ENCODE measurements around the gene DNAH17.

The DNAH17 gene

DNA sequence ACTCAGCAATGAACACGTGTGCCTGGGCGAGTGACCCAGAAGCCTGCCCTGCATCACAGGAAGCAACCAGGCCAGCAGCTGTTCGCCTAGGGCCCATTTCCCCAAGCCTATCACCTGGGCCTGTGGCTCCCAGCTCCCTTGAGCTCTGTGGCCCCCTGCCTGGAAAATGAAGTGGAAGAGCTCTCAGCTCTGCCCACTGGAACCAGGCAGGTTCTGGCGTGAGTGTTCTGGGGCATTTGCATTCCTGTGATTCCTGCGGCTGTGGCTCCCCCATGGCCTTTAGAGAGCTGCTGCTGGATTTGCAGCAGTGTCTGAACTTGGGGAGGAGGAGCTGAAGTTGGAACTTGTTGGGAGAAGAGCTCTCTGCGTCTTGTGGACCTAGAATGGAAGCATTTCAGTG is 175.9 kb downstream of the DNAH17 start:
- peaks cover 100% of the 10 kb centered on the region for H3K36me3 Mint-ChIP-seq (ENCODE audit: low read depth)
- intact Hi-C loops (cut with micrococcal nuclease): no loop called here
- H3K9me3 Mint-ChIP-seq: no peaks in the 10 kb centered on the region
- H3K27ac Mint-ChIP-seq: peak overlapping the region; percentile 56
- H3K4me1 Mint-ChIP-seq (ENCODE audit: low read depth): peaks cover 35% of the 10 kb centered on the region
- no peaks in the 10 kb centered on the region for H3K27me3 Mint-ChIP-seq
- no peak overlapping the region for H3K4me3 Mint-ChIP-seq

DNA sequence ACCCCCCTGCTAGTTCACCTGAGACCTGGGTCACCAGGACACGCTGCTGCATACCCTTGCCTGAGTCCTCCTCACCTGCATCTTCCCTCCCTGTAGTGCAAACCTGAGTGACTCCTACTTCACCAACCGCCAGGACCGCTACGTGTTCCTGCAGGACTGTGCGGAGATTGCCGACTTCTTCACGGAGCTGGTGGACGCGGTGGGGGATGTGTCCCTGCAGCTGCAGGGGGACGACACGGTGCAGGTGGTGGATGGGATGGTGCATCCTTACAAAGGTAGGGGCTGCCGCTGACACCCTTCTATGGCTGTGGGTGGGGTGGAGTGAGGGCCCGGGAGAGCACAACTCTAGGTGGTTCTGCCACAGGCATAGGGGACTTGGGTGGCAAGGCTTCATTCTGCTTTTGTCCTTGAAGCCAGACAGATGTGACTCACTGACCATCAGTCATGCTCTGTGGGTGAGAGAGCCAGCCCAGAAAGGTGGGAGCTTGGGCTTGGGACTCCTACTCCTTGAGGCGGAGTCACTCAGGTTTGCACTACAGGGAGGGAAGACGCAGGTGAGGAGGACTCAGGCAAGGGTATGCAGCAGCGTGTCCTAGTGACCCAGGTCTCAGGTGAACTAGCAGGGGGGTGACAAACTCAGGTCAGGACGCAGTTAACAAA is 176.5 kb downstream of the DNAH17 start:
- H3K9me3 Mint-ChIP-seq: no peaks in the 10 kb centered on the region
- H3K36me3 Mint-ChIP-seq (ENCODE audit: low read depth): peaks cover 100% of the 10 kb centered on the region
- no peak overlapping the region for H3K27ac Mint-ChIP-seq
- H3K27me3 Mint-ChIP-seq: no peaks in the 10 kb centered on the region
- intact Hi-C loops (cut with micrococcal nuclease): no loop called here
- H3K4me3 Mint-ChIP-seq: no peak overlapping the region
- peaks cover 30% of the 10 kb centered on the region for H3K4me1 Mint-ChIP-seq (ENCODE audit: low read depth)

DNA sequence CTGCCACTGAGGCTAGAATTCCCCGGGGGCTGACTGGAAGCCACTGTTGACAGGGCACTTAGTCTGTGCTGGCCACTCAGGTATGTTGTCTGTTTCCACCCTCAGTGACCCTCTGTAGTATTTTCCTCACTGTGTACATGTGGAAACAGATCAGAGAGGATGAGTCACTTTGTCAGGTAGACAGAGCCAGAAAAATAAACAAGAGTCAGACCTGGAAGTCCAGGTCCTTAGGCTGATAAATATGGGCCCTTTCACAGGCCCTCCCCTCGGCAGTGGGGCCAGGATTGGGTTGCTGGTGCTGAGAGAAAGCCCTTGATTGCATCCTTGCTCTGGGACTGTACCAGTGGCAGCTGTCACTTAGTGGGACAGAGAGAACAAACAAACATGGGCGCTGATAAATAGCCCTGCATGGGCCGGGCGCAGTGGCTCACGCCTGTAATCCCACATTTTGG is 177.5 kb downstream of the DNAH17 start:
- H3K27ac Mint-ChIP-seq: no peak overlapping the region
- no peaks in the 10 kb centered on the region for H3K9me3 Mint-ChIP-seq
- peaks cover 100% of the 10 kb centered on the region for H3K36me3 Mint-ChIP-seq (ENCODE audit: low read depth)
- peaks cover 26% of the 10 kb centered on the region for H3K4me1 Mint-ChIP-seq (ENCODE audit: low read depth)
- H3K27me3 Mint-ChIP-seq: no peaks in the 10 kb centered on the region
- no peak overlapping the region for H3K4me3 Mint-ChIP-seq
- intact Hi-C loops (cut with micrococcal nuclease): no loop called here

DNA sequence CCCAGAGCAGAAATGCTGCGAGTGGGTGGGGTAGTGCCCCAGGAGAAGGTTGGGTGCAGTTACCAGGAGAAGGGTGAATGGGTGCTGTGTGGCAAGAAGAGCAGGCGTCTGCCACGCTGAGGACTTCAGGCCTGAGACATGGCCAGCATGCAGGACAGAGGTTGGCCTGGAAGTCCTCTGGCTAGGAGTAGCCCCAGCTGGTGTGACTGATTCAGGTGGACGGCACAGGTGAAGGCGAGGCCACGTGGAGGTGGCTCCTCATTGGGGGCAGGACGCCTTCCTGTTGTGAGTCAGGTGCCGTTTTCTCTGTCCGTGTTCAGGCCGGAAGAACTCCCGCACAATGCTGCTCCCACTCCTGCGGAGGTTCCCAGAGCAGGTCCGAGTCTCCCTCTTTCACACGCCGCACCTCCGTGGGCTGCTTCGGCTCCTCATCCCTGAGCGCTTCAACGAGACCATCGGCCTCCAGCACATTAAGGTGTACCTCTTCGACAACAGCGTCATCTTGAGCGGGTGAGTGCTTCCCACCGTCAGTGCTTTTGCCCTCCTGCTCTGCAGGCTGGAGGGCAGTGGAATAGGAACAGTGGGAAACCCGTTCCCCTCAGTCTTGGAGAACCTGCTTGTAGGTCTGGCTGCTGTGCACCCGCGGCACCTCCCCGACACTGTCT is 178.0 kb downstream of the DNAH17 start:
- H3K4me3 Mint-ChIP-seq: no peak overlapping the region
- H3K36me3 Mint-ChIP-seq (ENCODE audit: low read depth): peaks cover 100% of the 10 kb centered on the region
- peaks cover 26% of the 10 kb centered on the region for H3K4me1 Mint-ChIP-seq (ENCODE audit: low read depth)
- intact Hi-C loops (cut with micrococcal nuclease): no loop called here
- no peaks in the 10 kb centered on the region for H3K9me3 Mint-ChIP-seq
- no peaks in the 10 kb centered on the region for H3K27me3 Mint-ChIP-seq
- no peak overlapping the region for H3K27ac Mint-ChIP-seq

DNA sequence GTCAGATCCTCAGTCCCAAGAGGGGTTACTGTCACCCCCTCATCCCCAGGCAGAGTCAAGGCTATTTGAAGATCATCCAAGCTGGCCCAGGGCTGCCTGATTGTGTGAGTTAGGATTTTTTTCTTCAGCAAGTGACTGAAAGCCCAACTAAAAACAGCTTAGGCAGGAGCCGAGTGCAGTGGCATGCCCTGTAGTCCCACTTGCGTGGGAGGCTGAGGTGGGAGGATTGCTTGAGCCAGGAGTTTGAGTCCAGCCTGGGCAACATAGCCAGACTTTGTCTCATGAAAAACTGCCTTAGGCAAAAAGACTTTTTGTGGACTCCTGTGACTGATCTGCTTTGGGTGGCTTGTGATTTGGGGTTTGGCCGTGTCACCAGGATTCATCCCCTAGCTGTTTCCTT is 178.8 kb downstream of the DNAH17 start:
- Mint-ChIP-seq H3K27ac (no peak overlapping the region), H3K9me3 (no peaks in the 10 kb centered on the region), H3K36me3 (ENCODE audit: low read depth) (peaks cover 100% of the 10 kb centered on the region), H3K4me1 (ENCODE audit: low read depth) (peaks cover 29% of the 10 kb centered on the region), H3K4me3 (no peak overlapping the region), H3K27me3 (no peaks in the 10 kb centered on the region)
- intact Hi-C loops (cut with micrococcal nuclease): no loop called here

DNA sequence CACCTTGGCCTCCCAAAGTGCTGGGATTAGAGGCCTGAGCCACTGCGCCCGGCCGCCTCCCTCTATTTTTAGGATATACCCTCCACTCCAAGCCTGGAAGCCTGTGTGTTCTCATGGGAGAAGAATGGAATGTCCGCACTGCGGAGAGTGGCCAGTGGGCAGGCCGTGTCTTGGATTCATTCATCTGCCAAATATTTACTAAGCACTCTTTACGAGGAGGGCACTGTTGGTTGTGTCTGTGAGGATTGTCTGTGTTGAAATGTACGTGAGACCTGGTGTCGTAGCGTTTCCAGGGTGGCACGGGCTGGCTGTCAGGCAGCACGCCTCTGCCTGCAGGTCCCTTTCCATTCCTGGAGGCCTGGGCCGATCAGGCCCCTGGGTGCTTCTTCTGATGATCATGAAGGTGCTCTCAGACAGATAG is 179.5 kb downstream of the DNAH17 start:
- Mint-ChIP-seq H3K27ac (no peak overlapping the region), H3K4me1 (ENCODE audit: low read depth) (peaks cover 30% of the 10 kb centered on the region), H3K9me3 (no peaks in the 10 kb centered on the region), H3K4me3 (no peak overlapping the region), H3K36me3 (ENCODE audit: low read depth) (peaks cover 100% of the 10 kb centered on the region), H3K27me3 (no peaks in the 10 kb centered on the region)
- intact Hi-C loops (cut with micrococcal nuclease): no loop called here

DNA sequence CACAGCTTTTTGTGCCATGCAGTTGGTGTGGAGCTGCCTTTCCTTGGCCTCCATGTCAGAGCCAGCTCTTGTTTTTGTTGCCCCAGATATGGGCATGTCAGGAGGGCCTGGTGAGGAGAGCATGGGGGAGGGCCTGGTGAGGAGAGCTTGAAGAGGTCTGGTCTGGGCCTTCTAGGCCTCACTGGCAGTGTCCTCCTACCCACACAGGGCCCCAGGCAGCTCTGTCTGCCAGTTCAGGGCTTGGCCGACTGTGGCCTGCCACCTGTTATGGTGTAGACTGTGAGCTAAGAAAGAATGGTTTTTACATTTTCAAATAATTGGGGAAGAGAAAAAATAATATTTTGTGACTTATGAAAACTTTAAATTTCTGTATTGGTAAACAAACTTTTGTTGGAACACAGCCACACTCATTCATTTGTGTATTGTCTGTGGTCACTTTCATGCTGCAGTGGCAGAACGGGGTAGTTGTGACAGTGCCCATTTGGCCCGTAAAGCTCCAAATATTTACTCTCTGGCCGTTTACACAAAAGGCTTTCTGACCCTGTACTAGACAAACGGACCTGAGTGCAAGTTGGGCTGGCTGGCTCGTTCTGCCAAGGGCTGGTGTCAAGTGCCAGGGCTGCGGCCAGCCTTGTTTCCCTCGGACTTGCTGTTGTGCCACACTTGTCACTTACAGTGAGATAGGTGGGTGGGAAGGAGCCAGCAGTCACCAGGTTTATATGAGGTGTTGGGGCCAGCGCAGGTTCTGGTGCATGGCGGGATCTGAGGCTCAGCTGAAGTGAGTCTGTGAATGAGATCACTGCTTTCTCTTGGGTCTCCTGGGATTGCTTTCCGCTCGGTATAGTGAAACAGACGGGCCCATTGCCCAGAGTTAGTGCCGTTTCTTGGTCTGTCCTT is 180.5 kb downstream of the DNAH17 start:
- H3K4me3 Mint-ChIP-seq: no peak overlapping the region
- no peak overlapping the region for H3K27ac Mint-ChIP-seq
- no peaks in the 10 kb centered on the region for H3K27me3 Mint-ChIP-seq
- no peaks in the 10 kb centered on the region for H3K9me3 Mint-ChIP-seq
- peaks cover 96% of the 10 kb centered on the region for H3K36me3 Mint-ChIP-seq (ENCODE audit: low read depth)
- intact Hi-C loops (cut with micrococcal nuclease): no loop called here
- H3K4me1 Mint-ChIP-seq (ENCODE audit: low read depth): peaks cover 20% of the 10 kb centered on the region

DNA sequence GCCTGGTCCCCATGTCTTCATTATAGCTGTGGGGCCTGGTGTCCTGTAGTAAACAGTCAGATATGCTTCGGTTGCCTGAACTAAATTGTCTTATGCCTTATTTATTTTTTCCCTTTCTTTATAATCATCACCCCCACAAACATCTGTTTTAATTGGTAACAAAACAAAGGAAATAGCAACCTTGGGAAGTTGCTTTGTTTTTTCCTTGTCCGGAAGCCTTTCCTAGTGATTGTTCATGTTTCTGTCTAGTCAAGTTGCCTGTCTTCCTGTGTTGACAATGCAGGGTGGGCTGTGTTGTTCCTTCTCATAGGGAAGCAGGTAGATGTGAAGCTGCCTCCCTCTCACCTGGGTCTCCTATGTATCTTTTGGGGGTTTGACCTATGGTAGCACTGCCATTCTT is 182.0 kb downstream of the DNAH17 start:
- no peaks in the 10 kb centered on the region for H3K27me3 Mint-ChIP-seq
- H3K9me3 Mint-ChIP-seq: no peaks in the 10 kb centered on the region
- intact Hi-C loops (cut with micrococcal nuclease): no loop called here
- H3K4me1 Mint-ChIP-seq (ENCODE audit: low read depth): peaks cover 19% of the 10 kb centered on the region
- no peak overlapping the region for H3K27ac Mint-ChIP-seq
- H3K36me3 Mint-ChIP-seq (ENCODE audit: low read depth): peaks cover 94% of the 10 kb centered on the region
- no peak overlapping the region for H3K4me3 Mint-ChIP-seq

DNA sequence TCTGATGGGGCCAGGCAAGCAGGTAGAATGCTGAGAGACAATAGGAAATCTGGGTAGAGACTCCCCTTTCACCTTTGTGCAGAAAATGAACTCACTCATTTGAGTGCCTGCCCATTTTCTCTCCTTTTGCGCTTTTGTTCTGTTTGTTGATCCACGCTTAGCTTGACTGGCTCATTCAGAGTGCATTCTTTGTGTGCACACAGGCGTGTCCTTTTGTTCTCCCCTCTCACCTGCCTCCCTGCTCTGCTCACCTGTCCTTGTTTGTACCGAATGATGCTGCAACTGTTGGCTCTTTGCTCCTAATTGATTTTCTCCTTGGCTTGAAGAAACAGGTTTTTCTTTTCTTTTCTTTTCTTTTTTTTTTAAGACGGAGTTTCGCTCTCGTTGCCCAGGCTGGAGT is 183.0 kb downstream of the DNAH17 start:
- intact Hi-C loops (cut with micrococcal nuclease): no loop called here
- Mint-ChIP-seq H3K4me3 (no peak overlapping the region), H3K27ac (no peak overlapping the region), H3K9me3 (no peaks in the 10 kb centered on the region), H3K4me1 (ENCODE audit: low read depth) (peaks cover 27% of the 10 kb centered on the region), H3K27me3 (no peaks in the 10 kb centered on the region), H3K36me3 (ENCODE audit: low read depth) (peaks cover 89% of the 10 kb centered on the region)

DNA sequence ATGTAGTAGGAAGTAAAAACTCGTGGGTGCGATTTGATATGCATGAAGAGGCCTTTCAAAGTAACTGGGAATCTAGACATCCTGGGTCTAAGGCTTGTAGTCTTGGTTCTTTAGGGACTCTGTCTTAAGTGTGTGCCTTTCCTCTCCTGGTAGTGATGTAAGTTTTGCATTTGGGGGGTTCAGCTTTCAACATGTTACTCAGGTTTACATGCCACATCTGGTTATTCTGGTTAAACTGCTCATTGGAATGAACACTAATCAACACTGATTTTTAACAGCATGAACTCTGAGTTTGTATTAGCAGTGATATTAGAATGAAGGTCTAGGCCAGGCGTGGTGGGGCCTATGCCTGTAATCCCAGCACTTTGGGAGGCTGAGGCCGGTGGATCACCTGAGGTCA is 183.6 kb downstream of the DNAH17 start:
- Mint-ChIP-seq H3K4me1 (ENCODE audit: low read depth) (peaks cover 34% of the 10 kb centered on the region), H3K4me3 (no peak overlapping the region), H3K27me3 (no peaks in the 10 kb centered on the region), H3K27ac (no peak overlapping the region), H3K9me3 (no peaks in the 10 kb centered on the region), H3K36me3 (ENCODE audit: low read depth) (peaks cover 82% of the 10 kb centered on the region)
- intact Hi-C loops (cut with micrococcal nuclease): no loop called here

DNA sequence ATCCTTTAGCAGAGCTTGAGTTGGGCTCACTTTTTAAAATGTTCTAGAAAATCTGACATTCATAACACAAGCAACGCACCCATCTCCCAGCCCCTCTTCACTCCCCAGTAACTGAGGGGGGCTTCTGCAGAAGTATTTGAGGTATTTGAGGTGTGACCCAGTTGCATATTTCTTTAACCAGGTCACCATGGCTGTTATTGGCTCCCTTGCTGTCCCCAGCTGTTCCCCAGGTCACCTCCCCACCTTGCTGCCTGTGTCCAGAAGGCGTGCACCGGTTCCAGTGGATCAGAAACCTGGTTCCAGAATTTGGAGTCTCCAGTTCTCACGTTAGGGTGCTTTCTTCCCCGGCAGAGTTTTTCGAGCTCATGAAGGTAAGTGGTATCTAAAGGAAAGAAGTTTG is 184.9 kb downstream of the DNAH17 start:
- no peaks in the 10 kb centered on the region for H3K9me3 Mint-ChIP-seq
- intact Hi-C loops (cut with micrococcal nuclease): no loop called here
- H3K27me3 Mint-ChIP-seq: no peaks in the 10 kb centered on the region
- H3K36me3 Mint-ChIP-seq (ENCODE audit: low read depth): peaks cover 69% of the 10 kb centered on the region
- H3K27ac Mint-ChIP-seq: no peak overlapping the region
- H3K4me3 Mint-ChIP-seq: no peak overlapping the region
- H3K4me1 Mint-ChIP-seq (ENCODE audit: low read depth): peaks cover 45% of the 10 kb centered on the region

DNA sequence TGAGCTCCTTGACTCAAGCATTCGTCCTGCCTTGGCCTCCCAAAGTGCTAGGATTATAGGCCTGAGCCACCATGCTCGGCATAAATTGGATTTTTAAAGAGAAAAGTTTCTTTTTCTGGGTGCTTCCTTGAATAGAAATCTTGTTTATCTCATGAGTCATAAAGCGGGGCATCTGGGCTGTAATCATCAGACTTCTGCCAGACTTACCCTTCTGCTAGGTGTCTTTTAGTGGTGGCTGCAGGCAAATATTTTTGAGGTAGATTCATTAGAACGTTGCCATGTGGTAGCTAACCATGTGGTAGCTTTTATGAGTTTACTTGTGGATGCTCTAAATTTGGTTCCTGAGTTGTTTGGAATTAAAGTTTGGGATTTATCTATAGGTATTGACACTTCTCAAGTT is 185.4 kb downstream of the DNAH17 start:
- peaks cover 67% of the 10 kb centered on the region for H3K36me3 Mint-ChIP-seq (ENCODE audit: low read depth)
- no peaks in the 10 kb centered on the region for H3K27me3 Mint-ChIP-seq
- no peak overlapping the region for H3K4me3 Mint-ChIP-seq
- intact Hi-C loops (cut with micrococcal nuclease): no loop called here
- peak overlapping the region; percentile 88 for H3K27ac Mint-ChIP-seq
- H3K9me3 Mint-ChIP-seq: no peaks in the 10 kb centered on the region
- peaks cover 48% of the 10 kb centered on the region for H3K4me1 Mint-ChIP-seq (ENCODE audit: low read depth)

DNA sequence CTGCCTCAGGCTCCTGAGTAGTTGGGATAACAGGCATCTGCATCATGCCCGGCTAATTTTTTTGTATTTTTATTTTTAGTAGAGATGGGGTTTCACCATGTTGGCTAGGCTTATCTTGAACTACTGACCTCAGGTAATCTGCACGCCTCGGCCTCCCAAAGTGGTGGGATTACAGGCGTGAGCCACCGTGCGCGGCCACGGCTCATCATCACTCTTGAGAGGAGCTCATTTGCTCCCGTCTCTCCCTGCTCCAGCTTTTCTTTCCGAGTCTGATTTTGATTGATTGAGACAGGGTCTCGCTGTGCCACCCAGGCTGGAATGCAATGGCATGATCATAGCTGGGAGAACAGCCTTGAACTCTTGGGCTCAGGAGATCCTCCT is 186.2 kb downstream of the DNAH17 start:
- Mint-ChIP-seq H3K27ac (peak overlapping the region; percentile 88), H3K4me3 (no peak overlapping the region), H3K27me3 (no peaks in the 10 kb centered on the region), H3K4me1 (ENCODE audit: low read depth) (peaks cover 56% of the 10 kb centered on the region), H3K9me3 (no peaks in the 10 kb centered on the region), H3K36me3 (ENCODE audit: low read depth) (peaks cover 67% of the 10 kb centered on the region)
- intact Hi-C loops (cut with micrococcal nuclease): no loop called here
